Cardiac fibroblast (primary cell): ENCODE data around the gene THOC5.

Experiments
- DNase-seq, 2 donors: peaks; one replicate each; pipeline versions ENCODE4 v3.0.0 to v3.0.0-alpha.2; 2010; ENCODE audit warnings: low read depth in 2 of 2
- H3K4me3 ChIP-seq, 2 donors: replicated peaks in 1 of 2; 1 replicate in 1 of 2; 2 replicates in 1 of 2; pipeline ENCODE4 v1.5.1; 2011; ENCODE audit warnings: low read depth in 2 of 2, low read length in 2 of 2, mild to moderate bottlenecking in 2 of 2, moderate library complexity in 1 of 2
- CTCF ChIP-seq: IDR thresholded peaks from one replicate; pipeline ENCODE4 v1.5.1; 2011; ENCODE audit warnings: low read depth, mild to moderate bottlenecking, low read length, inconsistent platforms

The THOC5 gene

GRCh38 chr22:29530716-29531115, 22.8 kb downstream of the THOC5 start:
- no peak for TF ChIP-seq CTCF
- no peak for DNase-seq

GRCh38 chr22:29528144-29528543, 25.4 kb downstream of the THOC5 start:
- DNase-seq: no peak
- H3K4me3 ChIP-seq: no peak overlapping the region
- TF ChIP-seq CTCF: no peak

More at GRCh38 chr22:29530716-29531115, 22.8 kb downstream of the THOC5 start:
- H3K4me3 ChIP-seq: no peak overlapping the region

- peak; percentile 47 for TF ChIP-seq CTCF
- H3K4me3 ChIP-seq: no peak overlapping the region
- DNase-seq: peak; percentile 32 to 37
Measured at GRCh38 chr22:29524442-29525191, 28.9 kb downstream of the THOC5 start.

- DNase-seq: no peak
- no peak overlapping the region for H3K4me3 ChIP-seq
- TF ChIP-seq CTCF: no peak
Measured at GRCh38 chr22:29523761-29524160, 29.8 kb downstream of the THOC5 start.

- no peak overlapping the region for H3K4me3 ChIP-seq
- no peak for DNase-seq
- no peak for TF ChIP-seq CTCF
Measured at GRCh38 chr22:29521526-29521925, 32.0 kb downstream of the THOC5 start.

- no peak overlapping the region for H3K4me3 ChIP-seq
- DNase-seq: peak; percentile 78 to 81
- TF ChIP-seq CTCF: no peak
Measured at GRCh38 chr22:29520851-29521250, 32.7 kb downstream of the THOC5 start.

GRCh38 chr22:29519996-29520395, 33.6 kb downstream of the THOC5 start:
- DNase-seq: no peak
- no peak overlapping the region for H3K4me3 ChIP-seq
- no peak for TF ChIP-seq CTCF
